Neuronal stem cell (in vitro differentiated cells): ENCODE data around the gene TCEAL4.

Experiments
- DNase-seq: peaks from one replicate; pipeline ENCODE4 v3.0.0-alpha.2; 2013; ENCODE audit warnings: low spot score
- H2AFZ ChIP-seq: one replicate; pipeline ENCODE4 v1.6.1; 2013; ENCODE audit warnings: mild to moderate bottlenecking, low read length, inconsistent platforms
- H2AK5ac ChIP-seq: 2 replicates; pipeline ENCODE4 v1.6.1; 2013; ENCODE audit warnings: low read depth, mild to moderate bottlenecking, inconsistent platforms, low read length, moderate library complexity, mixed read lengths
- H2BK120ac ChIP-seq: 2 replicates; pipeline ENCODE4 v1.6.1; 2013; ENCODE audit warnings: low read depth, mild to moderate bottlenecking, inconsistent platforms, low read length, moderate library complexity, mixed read lengths
- H2BK12ac ChIP-seq: one replicate; pipeline ENCODE4 v1.6.1; 2013; ENCODE audit warnings: low read length, inconsistent platforms
- H2BK15ac ChIP-seq: 2 replicates; pipeline ENCODE4 v1.6.1; 2013; ENCODE audit warnings: mild to moderate bottlenecking, low read length, inconsistent platforms, mixed read lengths
- H2BK5ac ChIP-seq: one replicate; pipeline ENCODE4 v1.6.1; 2013; ENCODE audit warnings: inconsistent platforms, mild to moderate bottlenecking, low read length, moderate library complexity
- H3K14ac ChIP-seq: one replicate; pipeline ENCODE4 v1.6.1; 2013; ENCODE audit warnings: low read length, inconsistent platforms
- H3K18ac ChIP-seq: 2 replicates; pipeline ENCODE4 v1.6.1; 2013; ENCODE audit warnings: low read length, inconsistent platforms
- H3K23ac ChIP-seq: 2 replicates; pipeline ENCODE4 v1.6.1; 2013; ENCODE audit warnings: low read depth, mild to moderate bottlenecking, mixed read lengths, low read length, inconsistent platforms; ENCODE audit not compliant: poor library complexity
- H3K27ac ChIP-seq: replicated peaks from 3 replicates; pipeline ENCODE4 v1.5.1; 2013; ENCODE audit warnings: low read length, inconsistent platforms
- H3K27me3 ChIP-seq, 3 experiments: 2 replicates each; pipeline ENCODE4 v1.6.1; 2013; ENCODE audit warnings: low read length in 3 of 3, mild to moderate bottlenecking in 2 of 3, inconsistent platforms in 1 of 3, low read depth in 1 of 3, mixed read lengths in 1 of 3, moderate library complexity in 1 of 3; ENCODE audit not compliant: control insufficient read depth in 3 of 3, insufficient read depth in 3 of 3
- H3K36me3 ChIP-seq, 2 donors: replicated peaks in 1 of 2; 2 replicates each; pipeline ENCODE4 v1.6.1; 2013; ENCODE audit warnings: low read length in 2 of 2; ENCODE audit not compliant: control insufficient read depth in 2 of 2, insufficient read depth in 2 of 2
- H3K4ac ChIP-seq: 2 replicates; pipeline ENCODE4 v1.6.1; 2013; ENCODE audit warnings: inconsistent platforms, mild to moderate bottlenecking, low read length, moderate library complexity
- H3K4me1 ChIP-seq, 2 donors: 1 replicate in 1 of 2; 2 replicates in 1 of 2; pipeline ENCODE4 v1.6.1; 2013; ENCODE audit warnings: low read length in 2 of 2, low read depth in 1 of 2; ENCODE audit not compliant: control insufficient read depth in 2 of 2, insufficient read depth in 1 of 2
- H3K4me2 ChIP-seq: one replicate; pipeline ENCODE4 v1.6.1; 2013; ENCODE audit warnings: mild to moderate bottlenecking, low read length, inconsistent platforms; ENCODE audit not compliant: insufficient read depth, poor library complexity, severe bottlenecking
- H3K4me3 ChIP-seq, 2 donors: 2 replicates each; pipeline ENCODE4 v1.5.1; 2013; ENCODE audit warnings: low read length in 2 of 2, mild to moderate bottlenecking in 2 of 2, inconsistent platforms in 1 of 2, moderate library complexity in 1 of 2
- H3K79me1 ChIP-seq: one replicate; pipeline ENCODE4 v1.6.1; 2013; ENCODE audit warnings: low read depth, mild to moderate bottlenecking, inconsistent platforms, low read length, moderate library complexity
- H3K9ac ChIP-seq: one replicate; pipeline ENCODE4 v1.6.1; 2013; ENCODE audit warnings: mild to moderate bottlenecking, low read depth, low read length, inconsistent platforms; ENCODE audit not compliant: poor library complexity
- H3K9me3 ChIP-seq, 2 donors: replicated peaks in 1 of 2; 2 replicates each; pipeline versions ENCODE3 to v1.6.1; 2013; ENCODE audit warnings: low read length in 2 of 2, mild to moderate bottlenecking in 2 of 2, inconsistent platforms in 1 of 2, low read depth in 1 of 2, mixed read lengths in 1 of 2, moderate library complexity in 1 of 2; ENCODE audit not compliant: control insufficient read depth in 2 of 2, insufficient read depth in 1 of 2
- H4K8ac ChIP-seq: one replicate; pipeline ENCODE4 v1.6.1; 2013; ENCODE audit warnings: low read depth, mild to moderate bottlenecking, inconsistent platforms, low read length, moderate library complexity
- H4K91ac ChIP-seq: one replicate; pipeline ENCODE4 v1.6.1; 2013; ENCODE audit warnings: low read length, low read depth, mild to moderate bottlenecking, inconsistent platforms; ENCODE audit not compliant: poor library complexity
- WGBS, 2 donors: extraction: QIAGEN DNeasy Blood & Tissue Kit; methylation state at CpG; one replicate each; pipeline ENCODE4 v1.1.7; 2013; ENCODE audit warnings: missing lambda C conversion rate in 2 of 2, mixed read lengths in 1 of 2; ENCODE audit not compliant: insufficient read length in 2 of 2, insufficient replicate concordance in 1 of 2; ENCODE audit errors: extremely low coverage in 2 of 2; 5-methylcytosine and 5-hydroxymethylcytosine counted together

Gene TCEAL4

GRCh38 chrX:103538728-103539127 lies 46.6 kb upstream of the TCEAL4 start:
- Histone ChIP-seq H3K4me2 (no peak overlapping the region), H3K18ac (no peak overlapping the region)

DNA sequence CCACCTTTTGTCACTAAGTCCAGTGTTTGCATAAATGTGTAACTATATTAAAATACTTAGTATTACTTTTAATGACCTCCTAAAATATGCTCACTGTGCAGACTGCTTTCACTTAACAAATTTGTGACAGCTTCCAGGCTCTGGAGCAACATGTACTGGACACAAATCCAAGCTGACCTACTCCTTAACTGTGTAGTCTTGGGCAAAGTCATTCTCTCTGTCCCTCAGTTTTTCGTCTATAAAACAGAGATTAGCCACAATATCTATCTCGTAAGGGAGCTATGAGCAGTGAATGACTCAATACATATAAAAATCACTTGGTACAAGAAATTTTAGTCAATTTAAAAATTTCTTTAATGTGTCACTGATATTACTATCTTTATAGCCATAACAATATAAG lies 45.6 kb upstream of the TCEAL4 start:
- DNase-seq = no peak
- Histone ChIP-seq H2AFZ (no peak overlapping the region), H2BK5ac (no peak overlapping the region), H3K4me2 (no peak overlapping the region), H3K23ac (no peak overlapping the region), H3K9ac (no peak overlapping the region), H3K9me3 (no peaks in the 10 kb centered on the region), H3K27ac (no peak overlapping the region), H3K36me3 (no peaks in the 10 kb centered on the region), H3K18ac (no peak overlapping the region), H3K79me1 (no peaks in the 10 kb centered on the region), H4K91ac (no peak overlapping the region), H3K4me3 (no peak overlapping the region), H4K8ac (no peak overlapping the region), H3K4me1 (no peaks in the 10 kb centered on the region), H3K4ac (no peak overlapping the region), H2AK5ac (no peak overlapping the region), H3K27me3 (no peaks in the 10 kb centered on the region), H2BK12ac (no peak overlapping the region), H2BK120ac (no peak overlapping the region), H3K14ac (no peak overlapping the region), H2BK15ac (no peak overlapping the region)
- no CpG with 5 or more reads among the region's 2 CpGs for WGBS, 2 donors

More at GRCh38 chrX:103538728-103539127, 46.6 kb upstream of the TCEAL4 start:
- H3K9me3 ChIP-seq = no peaks in the 10 kb centered on the region
- H3K36me3 ChIP-seq = no peaks in the 10 kb centered on the region
- no peak overlapping the region for H4K8ac ChIP-seq
- H3K4me3 ChIP-seq = no peak overlapping the region
- no peak for DNase-seq
- no peaks in the 10 kb centered on the region for H3K79me1 ChIP-seq
- no peak overlapping the region for H4K91ac ChIP-seq
- no peak overlapping the region for H3K4ac ChIP-seq
- H2AFZ ChIP-seq = no peak overlapping the region
- no peak overlapping the region for H3K14ac ChIP-seq
- no peak overlapping the region for H2AK5ac ChIP-seq
- no peak overlapping the region for H3K9ac ChIP-seq
- no peaks in the 10 kb centered on the region for H3K4me1 ChIP-seq
- H2BK12ac ChIP-seq = no peak overlapping the region
- no peak overlapping the region for H2BK5ac ChIP-seq
- no peak overlapping the region for H2BK15ac ChIP-seq
- no peak overlapping the region for H2BK120ac ChIP-seq
- no peak overlapping the region for H3K23ac ChIP-seq
- no peaks in the 10 kb centered on the region for H3K27me3 ChIP-seq
- H3K27ac ChIP-seq = no peak overlapping the region

GRCh38 chrX:103540145-103540544 lies 45.2 kb upstream of the TCEAL4 start:
- H3K4me3 ChIP-seq = no peak overlapping the region
- H3K79me1 ChIP-seq = no peaks in the 10 kb centered on the region
- H2AK5ac ChIP-seq = no peak overlapping the region
- H3K14ac ChIP-seq = no peak overlapping the region
- H3K4me1 ChIP-seq = no peaks in the 10 kb centered on the region
- no peak overlapping the region for H2BK5ac ChIP-seq
- no peaks in the 10 kb centered on the region for H3K9me3 ChIP-seq
- H2BK12ac ChIP-seq = no peak overlapping the region
- no peak overlapping the region for H3K23ac ChIP-seq
- H4K8ac ChIP-seq = no peak overlapping the region
- H3K27ac ChIP-seq = no peak overlapping the region
- H3K27me3 ChIP-seq = no peaks in the 10 kb centered on the region
- H4K91ac ChIP-seq = no peak overlapping the region
- no peak for DNase-seq
- H2AFZ ChIP-seq = no peak overlapping the region
- no peak overlapping the region for H3K18ac ChIP-seq
- H2BK120ac ChIP-seq = no peak overlapping the region
- H3K36me3 ChIP-seq = no peaks in the 10 kb centered on the region
- H2BK15ac ChIP-seq = no peak overlapping the region
- H3K4ac ChIP-seq = no peak overlapping the region
- no peak overlapping the region for H3K4me2 ChIP-seq
- no peak overlapping the region for H3K9ac ChIP-seq

GRCh38 chrX:103549916-103550315 lies 35.4 kb upstream of the TCEAL4 start:
- DNase-seq = no peak
- no peak overlapping the region for H3K27ac ChIP-seq
- no peak overlapping the region for H3K4me2 ChIP-seq
- H2AK5ac ChIP-seq = no peak overlapping the region
- H3K9ac ChIP-seq = no peak overlapping the region
- H3K36me3 ChIP-seq = no peaks in the 10 kb centered on the region
- H2AFZ ChIP-seq = no peak overlapping the region
- no peak overlapping the region for H4K8ac ChIP-seq
- H2BK15ac ChIP-seq = no peak overlapping the region
- no peak overlapping the region for H4K91ac ChIP-seq
- no peak overlapping the region for H2BK120ac ChIP-seq
- H3K79me1 ChIP-seq = no peaks in the 10 kb centered on the region
- H2BK12ac ChIP-seq = no peak overlapping the region
- H3K4me1 ChIP-seq = peaks cover 0 to 3% of the 10 kb centered on the region in 2 donors
- WGBS, 2 donors = no CpG with 5 or more reads among the region's 3 CpGs
- no peak overlapping the region for H3K14ac ChIP-seq
- H3K18ac ChIP-seq = no peak overlapping the region
- H3K9me3 ChIP-seq = no peaks in the 10 kb centered on the region
- H3K4ac ChIP-seq = no peak overlapping the region
- H3K27me3 ChIP-seq = no peaks in the 10 kb centered on the region
- H3K4me3 ChIP-seq = no peak overlapping the region
- no peak overlapping the region for H2BK5ac ChIP-seq
- H3K23ac ChIP-seq = no peak overlapping the region
